IMR-90 (cell line): ENCODE measurements around the gene CPEB3. TPM values are rescaled to one million over a fixed set of nuclear protein-coding genes. Genes with fewer than 3 reads are reported as not detected.
"Not testable (repeated sequence)": the region's sequence is repeated elsewhere in the genome, so short reads cannot be mapped to it uniquely, and the experiment has no call there.

ENCODE experiments used
- ATAC-seq: fragments of 200-7000 bp; cut with Tn5 transposase; 2 replicates; pipeline ENCODE4 v1.9.1; 2020; ENCODE audit warnings: low read depth, mild to moderate bottlenecking, moderate library complexity
- BruUV-seq: library from RNA; stranded (reverse); fragments of 400-500 nt; replicated peaks from 2 replicates; lab custom pipeline; 2021; lab: Mats Ljungman, UMichigan
- CTCF ChIA-PET: fragments of 300-600 bp; formaldehyde crosslinking; extraction: SDS; loops from one replicate; lab custom pipeline; 2021; ENCODE audit warnings: antibody characterized with exemption; lab: Yijun Ruan, JAX
- POLR2A ChIA-PET: fragments of 300-600 bp; sonication (Branson Sonifier 250); formaldehyde crosslinking; loops from one replicate; lab custom pipeline; 2022; ENCODE audit warnings: antibody characterized with exemption; ENCODE audit not compliant: unreplicated experiment; lab: Charles Lee
- DNase-seq: peaks from one replicate; pipeline ENCODE4 v3.0.0; 2013
- H2AFZ ChIP-seq: replicated peaks from 2 replicates; pipeline ENCODE3; 2013; ENCODE audit warnings: low read length, mild to moderate bottlenecking; ENCODE audit not compliant: poor library complexity
- H2AK5ac ChIP-seq: 2 replicates; pipeline ENCODE4 v1.6.1; 2013; ENCODE audit warnings: low read depth, low read length, inconsistent platforms
- H2AK9ac ChIP-seq: replicated peaks from 2 replicates; pipeline ENCODE3; 2013; ENCODE audit warnings: mild to moderate bottlenecking, low read depth, low read length, moderate library complexity; ENCODE audit not compliant: poor library complexity
- H2BK120ac ChIP-seq: 2 replicates; pipeline ENCODE4 v1.6.1; 2013; ENCODE audit warnings: low read depth, low read length, inconsistent platforms
- H2BK15ac ChIP-seq: 3 replicates; pipeline ENCODE4 v1.6.1; 2013; ENCODE audit warnings: low read depth, low read length, inconsistent platforms
- H2BK20ac ChIP-seq: 2 replicates; pipeline ENCODE4 v1.6.1; 2013; ENCODE audit warnings: low read depth, mild to moderate bottlenecking, inconsistent platforms, low read length, moderate library complexity
- H2BK5ac ChIP-seq: 2 replicates; pipeline ENCODE4 v1.6.1; 2013; ENCODE audit warnings: mild to moderate bottlenecking, low read depth, low read length, inconsistent platforms; ENCODE audit not compliant: poor library complexity, severe bottlenecking
- H3K14ac ChIP-seq: replicated peaks from 2 replicates; pipeline ENCODE4 v1.6.1; 2013; ENCODE audit warnings: low read depth, low read length, inconsistent platforms
- H3K18ac ChIP-seq: 2 replicates; pipeline ENCODE4 v1.6.1; 2013; ENCODE audit warnings: low read depth, low read length, control low read depth
- H3K23ac ChIP-seq: 2 replicates; pipeline ENCODE4 v1.6.1; 2013; ENCODE audit warnings: low read depth, low read length, inconsistent platforms
- H3K27ac ChIP-seq: 2 replicates; pipeline ENCODE4 v1.5.1; 2013; ENCODE audit warnings: mild to moderate bottlenecking, control low read depth, low read length; ENCODE audit not compliant: insufficient read depth
- H3K27me3 ChIP-seq: 2 replicates; pipeline ENCODE4 v1.6.1; 2013; ENCODE audit warnings: low read length; ENCODE audit not compliant: control insufficient read depth, insufficient read depth
- H3K36me3 ChIP-seq: 2 replicates; pipeline ENCODE4 v1.6.1; 2013; ENCODE audit warnings: low read length, mixed read lengths; ENCODE audit not compliant: control insufficient read depth, insufficient read depth
- H3K4ac ChIP-seq: 2 replicates; pipeline ENCODE4 v1.6.1; 2013; ENCODE audit warnings: low read depth, low read length, inconsistent platforms
- H3K4me1 ChIP-seq: 2 replicates; pipeline ENCODE4 v1.6.1; 2013; ENCODE audit warnings: low read length, mixed read lengths; ENCODE audit not compliant: control insufficient read depth, insufficient read depth
- H3K4me2 ChIP-seq: 2 replicates; pipeline ENCODE4 v1.6.1; 2013; ENCODE audit warnings: low read depth, mild to moderate bottlenecking, control low read depth, low read length, moderate library complexity
- H3K4me3 ChIP-seq: 2 replicates; pipeline ENCODE4 v1.5.1; 2013; ENCODE audit warnings: low read depth, mild to moderate bottlenecking, control low read depth, low read length, moderate library complexity; ENCODE audit not compliant: insufficient read depth
- H3K56ac ChIP-seq: 2 replicates; pipeline ENCODE4 v1.6.1; 2013; ENCODE audit warnings: low read length, inconsistent platforms; ENCODE audit not compliant: insufficient read depth; ENCODE audit errors: extremely low read depth
- H3K79me1 ChIP-seq, 2 experiments: 2 replicates each; pipeline ENCODE4 v1.6.1; 2013; ENCODE audit warnings: low read length in 2 of 2, inconsistent platforms in 1 of 2, low read depth in 1 of 2
- H3K9ac ChIP-seq: 2 replicates; pipeline ENCODE4 v1.6.1; 2013; ENCODE audit warnings: low read depth, low read length, control low read depth
- H3K9me1 ChIP-seq: 2 replicates; pipeline ENCODE4 v1.6.1; 2013; ENCODE audit warnings: low read length, inconsistent platforms; ENCODE audit not compliant: insufficient read depth
- H3K9me3 ChIP-seq: 2 replicates; pipeline ENCODE4 v1.6.1; 2013; ENCODE audit warnings: low read length; ENCODE audit not compliant: control insufficient read depth, insufficient read depth
- H4K20me1 ChIP-seq: 2 replicates; pipeline ENCODE4 v1.6.1; 2013; ENCODE audit warnings: low read length, inconsistent platforms; ENCODE audit not compliant: insufficient read depth
- H4K5ac ChIP-seq: 2 replicates; pipeline ENCODE4 v1.6.1; 2013; ENCODE audit warnings: mild to moderate bottlenecking, low read depth, low read length, control low read depth
- H4K8ac ChIP-seq, 2 experiments: 2 replicates each; pipeline ENCODE4 v1.6.1; 2013; ENCODE audit warnings: low read depth in 2 of 2, low read length in 2 of 2, control low read depth in 1 of 2, inconsistent platforms in 1 of 2
- H4K91ac ChIP-seq: 2 replicates; pipeline ENCODE4 v1.6.1; 2013; ENCODE audit warnings: low read depth, low read length, inconsistent platforms; ENCODE audit not compliant: insufficient read depth
- CEBPB ChIP-seq: IDR thresholded peaks from 2 replicates; pipeline ENCODE4 v1.6.1; 2012; ENCODE audit warnings: low read depth, low read length, improper control_type of control experiment
- CHD1 ChIP-seq: IDR thresholded peaks from 2 replicates; pipeline ENCODE4 v1.6.1; 2012; ENCODE audit warnings: low read depth, low read length, improper control_type of control experiment
- MXI1 ChIP-seq: IDR thresholded peaks from 2 replicates; pipeline ENCODE4 v1.6.1; 2012; ENCODE audit warnings: low read depth, mild to moderate bottlenecking, low read length, moderate library complexity, borderline replicate concordance
- RCOR1 ChIP-seq: IDR thresholded peaks from 2 replicates; pipeline ENCODE4 v1.6.1; 2012; ENCODE audit warnings: mild to moderate bottlenecking, low read length, improper control_type of control experiment; ENCODE audit not compliant: insufficient replicate concordance
- SMC3 ChIP-seq: fragments of 150-350 bp; IDR thresholded peaks from 2 replicates; pipeline ENCODE4 v1.6.1; 2016; ENCODE audit warnings: low read depth, mild to moderate bottlenecking, antibody characterized with exemption, low read length, moderate library complexity
- WGBS, 2 experiments: methylation state at CpG; one replicate each; pipeline versions ENCODE4 v1.1.5 to v1.1.7; 2013; ENCODE audit warnings: missing lambda C conversion rate in 2 of 2; ENCODE audit not compliant: insufficient read length in 1 of 2; ENCODE audit errors: extremely low coverage in 2 of 2; 5-methylcytosine and 5-hydroxymethylcytosine counted together
- dilution Hi-C: fragments of 300-500 bp; cut with HindIII; formaldehyde crosslinking; loops from one replicate; pipeline ENCODE4 v1.14.3; 2018; ENCODE audit warnings: low sequenced_read_pairs; ENCODE audit not compliant: unreplicated experiment
- in situ Hi-C: fragments of 300-500 bp; cut with MboI; formaldehyde crosslinking; loops from 3 replicates; pipeline ENCODE4 v1.14.3; 2019; ENCODE audit warnings: low sequenced_read_pairs, inconsistent platforms, mixed read lengths
- intact Hi-C: fragments of 100-400 bp; cut with micrococcal nuclease; formaldehyde crosslinking; loops from 2 replicates; pipeline ENCODE4 v1.10.0; 2022
- polyA plus RNA-seq, 3 experiments: library from polyadenylated mRNA; depleted of rRNA; stranded (reverse); fragments of >200 nt; gene quantifications; 2 replicates each; pipeline ENCODE4 v1.2.3, GENCODE V29; 2012; ENCODE audit warnings: low replicate concordance in 1 of 3
- total RNA-seq: library from RNA; depleted of rRNA; stranded (reverse); fragments of >200 nt; gene quantifications from 2 replicates; pipeline ENCODE4 v1.2.3, GENCODE V29; 2012

The CPEB3 gene
- total and polyA plus RNA-seq, 2 of the 4 experiments (the other 2 are of a cell fraction), result 0.18 to 0.36 TPM

DNA sequence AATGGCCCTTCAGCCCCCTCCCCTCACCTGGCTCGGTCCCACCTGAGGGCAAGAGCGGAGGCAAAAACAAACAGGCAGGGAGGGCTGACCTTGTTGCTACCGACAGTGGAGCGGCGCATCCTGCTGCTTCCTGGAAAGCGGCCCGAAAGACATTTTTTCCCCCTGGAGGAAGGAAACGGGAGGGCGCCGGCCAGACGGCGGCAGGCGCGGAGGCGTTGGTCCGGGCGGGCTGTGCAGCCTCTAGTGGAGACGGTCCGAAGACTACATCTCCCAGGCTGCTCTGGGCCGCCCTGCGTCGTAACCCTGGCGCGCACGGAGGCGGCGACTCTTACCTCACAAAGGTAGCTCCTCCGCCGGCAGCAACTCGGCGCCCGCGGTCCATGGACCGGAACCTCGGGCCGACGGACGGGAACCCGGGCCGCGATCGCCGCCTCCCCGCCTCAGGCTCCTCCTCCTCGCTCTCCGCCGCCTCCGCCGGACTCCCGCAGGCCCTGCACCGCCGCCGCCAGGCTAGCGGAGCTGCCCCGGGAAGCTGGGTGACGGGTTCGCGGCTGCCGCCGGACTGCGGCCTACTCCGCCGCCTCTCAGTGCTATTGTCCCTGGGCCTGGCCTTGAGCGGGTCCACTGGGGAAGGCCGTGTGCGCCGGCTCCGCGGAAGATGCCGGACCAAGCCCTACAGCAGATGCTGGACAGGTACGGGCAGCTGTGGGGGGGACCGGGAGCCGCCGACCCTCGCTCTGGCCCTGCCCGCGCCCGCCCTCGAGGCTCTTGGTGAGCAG is at the start of gene CPEB3, which contains the start of gene MARCHF5 (continued):
- peak; percentile 34; the same call in 1 of the 2 replicates for TF ChIP-seq CEBPB
- TF ChIP-seq MXI1, result peak; percentile 34; the same call in 1 of the 2 replicates
- 0 out of 2 replicates have a peak, but pooled peaks have one; percentile 7 for TF ChIP-seq CHD1
- TF ChIP-seq SMC3, result peak; percentile 62
- TF ChIP-seq RCOR1, result peak; percentile 71

- POLR2A ChIA-PET, H3K9ac ChIP-seq, H3K9me3 ChIP-seq, H2BK5ac ChIP-seq, dilution Hi-C loops, H3K56ac ChIP-seq, H3K23ac ChIP-seq, H3K4me1 ChIP-seq, H4K8ac ChIP-seq, H2AK9ac ChIP-seq, H3K4ac ChIP-seq, in situ Hi-C loops, H3K36me3 ChIP-seq, H3K9me1 ChIP-seq, H2BK20ac ChIP-seq, H3K27me3 ChIP-seq, H4K91ac ChIP-seq, H3K14ac ChIP-seq, H2AK5ac ChIP-seq, H4K5ac ChIP-seq, DNase-seq, intact Hi-C loops, H3K4me2 ChIP-seq, CTCF ChIA-PET, H2AFZ ChIP-seq, H2BK120ac ChIP-seq, H3K18ac ChIP-seq, BruUV-seq, ATAC-seq, H2BK15ac ChIP-seq, H3K27ac ChIP-seq, H3K4me3 ChIP-seq: not testable (repeated sequence)
- 95% methylated on average over 4 of the region's 6 CpGs; no CpG with 5 or more reads in 1 of the 2 experiments for WGBS, 2 experiments
- peaks cover 19 to 53% of the 10 kb centered on the region in 2 experiments for H3K79me1 ChIP-seq
- peaks cover 10% of the 10 kb centered on the region for H4K20me1 ChIP-seq
Measured at GRCh38 chr10:92329927-92330326, 39.0 kb upstream of the CPEB3 start.
